ENCODE data around the gene F2RL3. TPM values are rescaled to one million over a fixed set of nuclear protein-coding genes. Genes with fewer than 3 reads are reported as not detected.

Gene F2RL3
- polyA plus RNA-seq, 1 donor (not counting 4 experiments of a cell fraction or from before 2014, with no cell fraction given), result not detected

DNA sequence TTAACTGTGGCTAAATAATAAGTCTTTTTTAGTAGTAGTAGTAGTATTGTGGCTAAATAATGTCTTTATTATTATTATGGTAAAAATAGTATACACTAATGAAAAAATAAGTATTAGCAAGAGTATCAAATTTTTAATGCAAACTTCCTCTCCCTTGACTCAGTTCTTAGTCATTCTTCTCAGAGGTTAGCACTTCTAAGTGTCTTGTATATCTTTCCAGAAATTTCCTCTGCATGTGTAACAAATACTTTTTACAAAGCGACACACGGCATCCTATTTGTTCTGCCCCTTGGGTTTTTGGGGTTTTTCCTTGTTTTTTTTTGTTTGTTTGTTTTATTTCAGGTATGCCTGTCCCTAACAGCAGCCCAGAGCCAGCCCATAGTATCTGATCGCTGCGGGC, 38.7 kb upstream of the F2RL3 start:
- Histone ChIP-seq H3K4me3 (ENCODE audit: control insufficient read depth in 2 of 3, extremely low read depth in 1 of 3, insufficient read depth in 2 of 3, low read depth in 1 of 3, low read length in 3 of 3) (no peak overlapping the region), H3K36me3 (ENCODE audit: control insufficient read depth in 2 of 2, extremely low read depth in 1 of 2, insufficient read depth in 2 of 2, low read length in 2 of 2) (peaks cover 41 to 48% of the 10 kb centered on the region in 2 experiments), H3K4me2 (ENCODE audit: control insufficient read depth, extremely low read depth, insufficient read depth, low read depth, low read length) (no peak overlapping the region), H3K79me2 (ENCODE audit: control insufficient read depth, insufficient read depth, low read length) (peaks cover 4% of the 10 kb centered on the region), H3K27ac (ENCODE audit: control insufficient read depth, insufficient read depth, low read length) (no peak overlapping the region), H3K9ac (ENCODE audit: control insufficient read depth, extremely low read depth, insufficient read depth, low read length) (no peak overlapping the region), H2AFZ (ENCODE audit: control insufficient read depth, low read length) (no peak overlapping the region), H3K9me3 (ENCODE audit: control insufficient read depth, low read depth, low read length) (no peaks in the 10 kb centered on the region), H3K27me3 (ENCODE audit: control insufficient read depth, extremely low read depth, insufficient read depth, low read length) (no peaks in the 10 kb centered on the region), H3K9me1 (ENCODE audit: control insufficient read depth, extremely low read depth, insufficient read depth, low read length) (no peaks in the 10 kb centered on the region), H4K20me1 (ENCODE audit: control insufficient read depth, extremely low read depth, insufficient read depth, low read length) (peaks cover 3% of the 10 kb centered on the region), H3K4me1 (ENCODE audit: control insufficient read depth, extremely low read depth, insufficient read depth, low read length) (no peaks in the 10 kb centered on the region)
- dilution Hi-C loops (cut with MboI; ENCODE audit: extremely low pct_ligation_motif_present, low sequenced_read_pairs), result no loop called here
- FAIRE-seq, result no peak
- TF ChIP-seq CTCF (optimal IDR thresholded peaks at IDR 0.05 in 1 of 3, IDR thresholded peaks at IDR 0.05 in 1 of 3, conservative IDR thresholded peaks at IDR 0.05 in 1 of 3; ENCODE audit: extremely low read depth in 1 of 3, insufficient read depth in 2 of 3, low read length in 3 of 3) (no peak), EZH2 (IDR thresholded peaks at IDR 0.05; ENCODE audit: low read length) (no peak)
- DNase-seq (ENCODE audit: low read depth, low spot score), result no peak

DNA sequence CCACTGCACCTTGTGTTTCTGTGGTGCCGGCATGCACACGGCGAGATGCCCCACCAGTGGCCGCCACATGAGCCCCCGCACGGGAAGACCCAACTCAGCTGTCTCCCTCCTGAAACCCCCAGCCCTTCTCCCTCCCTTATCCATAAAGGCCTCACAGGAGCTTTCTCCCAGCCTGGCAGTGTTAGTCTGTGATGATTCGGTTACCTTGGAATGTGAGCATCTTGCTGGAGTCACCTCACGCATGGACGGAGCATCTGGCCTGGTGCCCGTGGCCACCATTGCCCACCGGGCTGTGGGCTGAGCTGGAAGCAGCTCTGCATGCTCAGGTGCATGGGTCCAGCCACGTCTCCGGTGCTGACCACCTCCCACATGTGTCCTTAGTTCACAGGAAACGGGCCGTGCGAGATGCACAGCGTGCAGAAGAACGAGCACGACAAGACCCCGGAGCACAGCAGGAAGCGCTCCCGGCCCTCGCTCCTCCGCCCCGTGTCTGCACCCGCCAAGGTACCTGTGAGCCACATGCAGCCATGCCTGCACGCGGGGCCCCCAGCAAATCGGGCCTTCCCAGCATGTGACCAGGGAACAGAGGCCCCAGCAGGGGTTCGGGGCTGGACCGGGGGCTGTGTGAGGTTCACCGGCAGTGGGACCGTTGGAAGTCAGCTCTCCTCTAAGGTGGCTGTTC, 37.6 kb upstream of the F2RL3 start:
- H3K79me2 ChIP-seq (ENCODE audit: control insufficient read depth, insufficient read depth, low read length), result peaks cover 4% of the 10 kb centered on the region
- peaks cover 43 to 44% of the 10 kb centered on the region in 2 experiments for H3K36me3 ChIP-seq (ENCODE audit: control insufficient read depth in 2 of 2, extremely low read depth in 1 of 2, insufficient read depth in 2 of 2, low read length in 2 of 2)
- no peak overlapping the region for H2AFZ ChIP-seq (ENCODE audit: control insufficient read depth, low read length)
- H3K9me3 ChIP-seq (ENCODE audit: control insufficient read depth, low read depth, low read length), result no peaks in the 10 kb centered on the region
- H4K20me1 ChIP-seq (ENCODE audit: control insufficient read depth, extremely low read depth, insufficient read depth, low read length), result peaks cover 3% of the 10 kb centered on the region
- H3K4me2 ChIP-seq (ENCODE audit: control insufficient read depth, extremely low read depth, insufficient read depth, low read depth, low read length), result no peak overlapping the region
- dilution Hi-C loops (cut with MboI; ENCODE audit: extremely low pct_ligation_motif_present, low sequenced_read_pairs), result no loop called here
- DNase-seq (ENCODE audit: low read depth, low spot score) (no peak), FAIRE-seq (no peak)
- H3K27ac ChIP-seq (ENCODE audit: control insufficient read depth, insufficient read depth, low read length), result no peak overlapping the region
- H3K9ac ChIP-seq (ENCODE audit: control insufficient read depth, extremely low read depth, insufficient read depth, low read length), result no peak overlapping the region
- H3K9me1 ChIP-seq (ENCODE audit: control insufficient read depth, extremely low read depth, insufficient read depth, low read length), result no peaks in the 10 kb centered on the region
- H3K4me1 ChIP-seq (ENCODE audit: control insufficient read depth, extremely low read depth, insufficient read depth, low read length), result no peaks in the 10 kb centered on the region
- H3K4me3 ChIP-seq (ENCODE audit: control insufficient read depth in 2 of 3, extremely low read depth in 1 of 3, insufficient read depth in 2 of 3, low read depth in 1 of 3, low read length in 3 of 3), result no peak overlapping the region
- TF ChIP-seq CTCF (optimal IDR thresholded peaks at IDR 0.05 in 1 of 3, IDR thresholded peaks at IDR 0.05 in 1 of 3, conservative IDR thresholded peaks at IDR 0.05 in 1 of 3; ENCODE audit: extremely low read depth in 1 of 3, insufficient read depth in 2 of 3, low read length in 3 of 3), result no peak
- no peak for TF ChIP-seq EZH2 (IDR thresholded peaks at IDR 0.05; ENCODE audit: low read length)
- no peaks in the 10 kb centered on the region for H3K27me3 ChIP-seq (ENCODE audit: control insufficient read depth, extremely low read depth, insufficient read depth, low read length)

Measured in keratinocyte (primary cell).